Endometrial microvascular endothelial cells (primary cell): ENCODE measurements around the gene C1QTNF7. TPM values are rescaled to one million over a fixed set of nuclear protein-coding genes. Genes with fewer than 3 reads are reported as not detected.

Experiments used
- in situ Hi-C: cut with HindIII; loops from 2 replicates; pipeline ENCODE4 v1.10.0; 2017; ENCODE audit warnings: low sequenced_read_pairs, low pct_unique_long_range_greater_than_20kb; ENCODE audit errors: inconsistent ontology term
- total RNA-seq: library from RNA; depleted of rRNA; stranded (reverse); fragments of >200 nt; gene quantifications from one replicate; pipeline ENCODE4 v1.2.3, GENCODE V29; 2015; ENCODE audit errors: inconsistent ontology term

C1QTNF7 gene
- total RNA-seq, 1 donor from 2014 or later: not detected

- in situ Hi-C loops: no loop called here
Observed at GRCh38 chr4:15412461-15412860, 15.4 kb upstream of the C1QTNF7 start.

- in situ Hi-C loops: no loop called here
Observed at GRCh38 chr4:15413010-15413622, 14.7 kb upstream of the C1QTNF7 start.

GRCh38 chr4:15413623-15414019 lies 14.2 kb upstream of the C1QTNF7 start:
- in situ Hi-C loops: no loop called here

- in situ Hi-C loops: no loop called here
Observed at GRCh38 chr4:15414551-15415091, 13.2 kb upstream of the C1QTNF7 start.

- in situ Hi-C loops: no loop called here
Observed at GRCh38 chr4:15416357-15417232, 11.2 kb upstream of the C1QTNF7 start.

- in situ Hi-C loops: no loop called here
Observed at GRCh38 chr4:15417233-15417660, 10.6 kb upstream of the C1QTNF7 start.

- in situ Hi-C loops: no loop called here
Observed at GRCh38 chr4:15418956-15419355, 8.9 kb upstream of the C1QTNF7 start.

GRCh38 chr4:15420642-15421041 lies 7.2 kb upstream of the C1QTNF7 start:
- in situ Hi-C loops: no loop called here

GRCh38 chr4:15423285-15423711 lies 4.5 kb upstream of the C1QTNF7 start:
- in situ Hi-C loops: no loop called here

- in situ Hi-C loops: no loop called here
Observed at GRCh38 chr4:15425520-15425919, 2.3 kb upstream of the C1QTNF7 start.

GRCh38 chr4:15427161-15427560 lies 672 bp upstream of the C1QTNF7 start:
- in situ Hi-C loops: no loop called here

GRCh38 chr4:15428611-15429010 lies 778 bp downstream of the C1QTNF7 start:
- in situ Hi-C loops: no loop called here

- in situ Hi-C loops: no loop called here
Observed at GRCh38 chr4:15434091-15434490, 6.3 kb downstream of the C1QTNF7 start.

- in situ Hi-C loops: no loop called here
Observed at GRCh38 chr4:15434676-15435075, 6.8 kb downstream of the C1QTNF7 start.

- in situ Hi-C loops: no loop called here
Observed at GRCh38 chr4:15436513-15436912, 8.7 kb downstream of the C1QTNF7 start.

GRCh38 chr4:15438939-15439524 lies 11.2 kb downstream of the C1QTNF7 start:
- in situ Hi-C loops: no loop called here

- in situ Hi-C loops: no loop called here
Observed at GRCh38 chr4:15443371-15444160, 15.7 kb downstream of the C1QTNF7 start.

- in situ Hi-C loops: no loop called here
Observed at GRCh38 chr4:15444276-15444675, 16.4 kb downstream of the C1QTNF7 start.
